ENCODE data around the gene LDAF1. TPM values are rescaled to one million over a fixed set of nuclear protein-coding genes. Genes with fewer than 3 reads are reported as not detected.
"Not testable (repeated sequence)": the region's sequence is repeated elsewhere in the genome, so short reads cannot be mapped to it uniquely, and the experiment has no call there.

Gene LDAF1
- polyA plus RNA-seq, 1 donor, result 23.0 TPM

GRCh38 chr16:21194771-21195301, 36.4 kb downstream of the LDAF1 start:
- Histone ChIP-seq H3K27me3 (ENCODE audit: control insufficient read depth, insufficient read depth, low read length) (no peaks in the 10 kb centered on the region), H3K4me3 (ENCODE audit: low read length) (no peak overlapping the region), H3K9me3 (ENCODE audit: control insufficient read depth, low read depth, low read length) (no peaks in the 10 kb centered on the region), H3K4me1 (ENCODE audit: control insufficient read depth, insufficient read depth, low read length) (peaks cover 13% of the 10 kb centered on the region), H3K36me3 (ENCODE audit: control insufficient read depth, insufficient read depth, low read length) (no peaks in the 10 kb centered on the region), H3K27ac (ENCODE audit: low read length) (no peak overlapping the region)
- no peak for DNase-seq
- WGBS (ENCODE audit: insufficient coverage, low lambda C conversion rate), result 38% methylated on average over 1 of the region's 6 CpGs

- DNase-seq; H3K36me3 ChIP-seq (ENCODE audit: control insufficient read depth, insufficient read depth, low read length); H3K4me3 ChIP-seq (ENCODE audit: low read length); H3K27me3 ChIP-seq (ENCODE audit: control insufficient read depth, insufficient read depth, low read length); H3K27ac ChIP-seq (ENCODE audit: low read length); H3K9me3 ChIP-seq (ENCODE audit: control insufficient read depth, low read depth, low read length): not testable (repeated sequence)
- 100% methylated on average over 1 of the region's 8 CpGs for WGBS (ENCODE audit: insufficient coverage, low lambda C conversion rate)
- peaks cover 16% of the 10 kb centered on the region for H3K4me1 ChIP-seq (ENCODE audit: control insufficient read depth, insufficient read depth, low read length)
Measured at GRCh38 chr16:21195330-21195729, 36.9 kb downstream of the LDAF1 start.

GRCh38 chr16:21197112-21197511, 38.6 kb downstream of the LDAF1 start:
- WGBS (ENCODE audit: insufficient coverage, low lambda C conversion rate), result no CpG with 5 or more reads among the region's 1 CpG

GRCh38 chr16:21197621-21198020, 39.1 kb downstream of the LDAF1 start:
- no peak overlapping the region for H3K4me3 ChIP-seq (ENCODE audit: low read length)
- WGBS (ENCODE audit: insufficient coverage, low lambda C conversion rate), result no CpG with 5 or more reads among the region's 3 CpGs
- no peak overlapping the region for H3K27ac ChIP-seq (ENCODE audit: low read length)
- H3K4me1 ChIP-seq (ENCODE audit: control insufficient read depth, insufficient read depth, low read length), result peaks cover 35% of the 10 kb centered on the region
- H3K9me3 ChIP-seq (ENCODE audit: control insufficient read depth, low read depth, low read length), result no peaks in the 10 kb centered on the region
- no peaks in the 10 kb centered on the region for H3K27me3 ChIP-seq (ENCODE audit: control insufficient read depth, insufficient read depth, low read length)
- DNase-seq, result no peak
- no peaks in the 10 kb centered on the region for H3K36me3 ChIP-seq (ENCODE audit: control insufficient read depth, insufficient read depth, low read length)

More at GRCh38 chr16:21197112-21197511, 38.6 kb downstream of the LDAF1 start:
- H3K4me1 ChIP-seq (ENCODE audit: control insufficient read depth, insufficient read depth, low read length), result peaks cover 30% of the 10 kb centered on the region
- no peak for DNase-seq
- H3K27ac ChIP-seq (ENCODE audit: low read length), result no peak overlapping the region
- H3K36me3 ChIP-seq (ENCODE audit: control insufficient read depth, insufficient read depth, low read length), result no peaks in the 10 kb centered on the region
- H3K9me3 ChIP-seq (ENCODE audit: control insufficient read depth, low read depth, low read length), result no peaks in the 10 kb centered on the region
- H3K27me3 ChIP-seq (ENCODE audit: control insufficient read depth, insufficient read depth, low read length), result no peaks in the 10 kb centered on the region
- no peak overlapping the region for H3K4me3 ChIP-seq (ENCODE audit: low read length)

GRCh38 chr16:21199607-21200218, 41.2 kb downstream of the LDAF1 start:
- DNase-seq, result peak; percentile 48 to 87
- Histone ChIP-seq H3K27me3 (ENCODE audit: control insufficient read depth, insufficient read depth, low read length) (no peaks in the 10 kb centered on the region), H3K4me1 (ENCODE audit: control insufficient read depth, insufficient read depth, low read length) (peaks cover 51% of the 10 kb centered on the region), H3K9me3 (ENCODE audit: control insufficient read depth, low read depth, low read length) (no peaks in the 10 kb centered on the region), H3K36me3 (ENCODE audit: control insufficient read depth, insufficient read depth, low read length) (no peaks in the 10 kb centered on the region), H3K4me3 (ENCODE audit: low read length) (no peak overlapping the region), H3K27ac (ENCODE audit: low read length) (peak overlapping the region; percentile 81)
- 33% methylated on average over 1 of the region's 5 CpGs for WGBS (ENCODE audit: insufficient coverage, low lambda C conversion rate)

- peak; percentile 59 to 86 for DNase-seq
- H3K4me3 ChIP-seq (ENCODE audit: low read length), result no peak overlapping the region
- no peaks in the 10 kb centered on the region for H3K27me3 ChIP-seq (ENCODE audit: control insufficient read depth, insufficient read depth, low read length)
- no peaks in the 10 kb centered on the region for H3K9me3 ChIP-seq (ENCODE audit: control insufficient read depth, low read depth, low read length)
- H3K36me3 ChIP-seq (ENCODE audit: control insufficient read depth, insufficient read depth, low read length), result no peaks in the 10 kb centered on the region
- peaks cover 55% of the 10 kb centered on the region for H3K4me1 ChIP-seq (ENCODE audit: control insufficient read depth, insufficient read depth, low read length)
- peak overlapping the region; percentile 65 for H3K27ac ChIP-seq (ENCODE audit: low read length)
- WGBS (ENCODE audit: insufficient coverage, low lambda C conversion rate), result no CpG with 5 or more reads among the region's 7 CpGs
Measured at GRCh38 chr16:21203155-21203797, 44.8 kb downstream of the LDAF1 start.

- H3K9me3 ChIP-seq (ENCODE audit: control insufficient read depth, low read depth, low read length), result no peaks in the 10 kb centered on the region
- H3K27me3 ChIP-seq (ENCODE audit: control insufficient read depth, insufficient read depth, low read length), result no peaks in the 10 kb centered on the region
- H3K27ac ChIP-seq (ENCODE audit: low read length), result no peak overlapping the region
- no peak for DNase-seq
- H3K36me3 ChIP-seq (ENCODE audit: control insufficient read depth, insufficient read depth, low read length), result no peaks in the 10 kb centered on the region
- H3K4me1 ChIP-seq (ENCODE audit: control insufficient read depth, insufficient read depth, low read length), result peaks cover 45% of the 10 kb centered on the region
- no peak overlapping the region for H3K4me3 ChIP-seq (ENCODE audit: low read length)
Measured at GRCh38 chr16:21205303-21205702, 46.8 kb downstream of the LDAF1 start.

- no CpG with 5 or more reads among the region's 4 CpGs for WGBS (ENCODE audit: insufficient coverage, low lambda C conversion rate)
- no peak for DNase-seq
Measured at GRCh38 chr16:21206550-21206949, 48.1 kb downstream of the LDAF1 start.

GRCh38 chr16:21208446-21209230, 50.2 kb downstream of the LDAF1 start:
- peak in 1 of 2 donors; percentile 57 for DNase-seq
- H3K9me3 ChIP-seq (ENCODE audit: control insufficient read depth, low read depth, low read length), result no peaks in the 10 kb centered on the region
- H3K4me3 ChIP-seq (ENCODE audit: low read length), result no peak overlapping the region
- no peaks in the 10 kb centered on the region for H3K27me3 ChIP-seq (ENCODE audit: control insufficient read depth, insufficient read depth, low read length)
- H3K36me3 ChIP-seq (ENCODE audit: control insufficient read depth, insufficient read depth, low read length), result no peaks in the 10 kb centered on the region
- no CpG with 5 or more reads among the region's 2 CpGs for WGBS (ENCODE audit: insufficient coverage, low lambda C conversion rate)
- H3K4me1 ChIP-seq (ENCODE audit: control insufficient read depth, insufficient read depth, low read length), result peaks cover 20% of the 10 kb centered on the region
- no peak overlapping the region for H3K27ac ChIP-seq (ENCODE audit: low read length)

More at GRCh38 chr16:21206550-21206949, 48.1 kb downstream of the LDAF1 start:
- Histone ChIP-seq H3K36me3 (ENCODE audit: control insufficient read depth, insufficient read depth, low read length) (no peaks in the 10 kb centered on the region), H3K4me3 (ENCODE audit: low read length) (no peak overlapping the region), H3K27ac (ENCODE audit: low read length) (no peak overlapping the region), H3K27me3 (ENCODE audit: control insufficient read depth, insufficient read depth, low read length) (no peaks in the 10 kb centered on the region), H3K9me3 (ENCODE audit: control insufficient read depth, low read depth, low read length) (no peaks in the 10 kb centered on the region), H3K4me1 (ENCODE audit: control insufficient read depth, insufficient read depth, low read length) (peaks cover 35% of the 10 kb centered on the region)

GRCh38 chr16:21211486-21211885, 53.0 kb downstream of the LDAF1 start, which contains the start of gene ZP2:
TSS of gene ZP2 (minus strand) at chr16:21211574. CDS start at chr16:21211547, 27 bp downstream.
- no CpG with 5 or more reads among the region's 5 CpGs for WGBS (ENCODE audit: insufficient coverage, low lambda C conversion rate)
- Histone ChIP-seq H3K27me3 (ENCODE audit: control insufficient read depth, insufficient read depth, low read length) (no peaks in the 10 kb centered on the region), H3K4me1 (ENCODE audit: control insufficient read depth, insufficient read depth, low read length) (peaks cover 7% of the 10 kb centered on the region), H3K9me3 (ENCODE audit: control insufficient read depth, low read depth, low read length) (no peaks in the 10 kb centered on the region), H3K27ac (ENCODE audit: low read length) (no peak within 1 kb of the TSS), H3K36me3 (ENCODE audit: control insufficient read depth, insufficient read depth, low read length) (no peaks in the 10 kb centered on the region), H3K4me3 (ENCODE audit: low read length) (no peak within 1 kb of the TSS)
- no peak for DNase-seq
